ENCODE measurements around the gene IDH3B.
A peak's percentile ranks its signal among the peaks of the same experiment; 100 is the strongest.

Gene IDH3B

GRCh38 chr20:2658414-2659354 lies 5.3 kb downstream of the IDH3B start:
- DNase-seq (ENCODE audit: low read depth in 2 of 2, low spot score in 1 of 2): no peak

GRCh38 chr20:2657674-2658073 lies 6.3 kb downstream of the IDH3B start:
- DNase-seq (ENCODE audit: low read depth in 2 of 2, low spot score in 1 of 2): no peak

GRCh38 chr20:2657241-2657640 lies 6.8 kb downstream of the IDH3B start:
- no peak for DNase-seq (ENCODE audit: low read depth in 2 of 2, low spot score in 1 of 2)

DNA sequence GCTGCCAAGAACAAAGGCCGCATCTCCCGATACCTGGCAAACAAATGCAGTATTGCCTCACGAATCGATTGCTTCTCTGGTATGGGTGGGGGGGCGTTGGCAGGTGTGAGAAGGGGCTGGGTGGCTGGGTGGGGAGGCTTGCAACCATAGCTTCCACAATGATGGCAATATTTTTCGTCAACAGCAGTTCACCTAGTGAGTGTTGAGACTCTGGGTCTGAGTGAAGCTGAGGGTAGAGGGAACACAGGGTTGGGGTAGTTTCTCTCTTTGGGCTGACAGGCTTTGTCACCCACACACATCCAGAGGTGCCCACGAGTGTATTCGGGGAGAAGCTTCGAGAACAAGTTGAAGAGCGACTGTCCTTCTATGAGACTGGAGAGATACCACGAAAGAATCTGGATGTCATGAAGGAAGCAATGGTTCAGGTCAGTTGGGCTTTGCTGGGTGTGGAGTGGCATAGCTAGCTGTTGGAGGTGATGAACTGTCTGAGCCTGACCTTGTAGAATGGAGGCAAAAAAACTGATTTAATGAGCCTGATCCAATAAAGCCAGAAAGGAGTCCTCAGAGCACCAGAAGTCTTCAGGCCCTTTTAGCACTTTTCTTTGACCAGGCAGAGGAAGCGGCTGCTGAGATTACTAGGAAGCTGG lies 7.4 kb downstream of the IDH3B start:
- DNase-seq (ENCODE audit: low read depth in 2 of 2, low spot score in 1 of 2): no peak

DNA sequence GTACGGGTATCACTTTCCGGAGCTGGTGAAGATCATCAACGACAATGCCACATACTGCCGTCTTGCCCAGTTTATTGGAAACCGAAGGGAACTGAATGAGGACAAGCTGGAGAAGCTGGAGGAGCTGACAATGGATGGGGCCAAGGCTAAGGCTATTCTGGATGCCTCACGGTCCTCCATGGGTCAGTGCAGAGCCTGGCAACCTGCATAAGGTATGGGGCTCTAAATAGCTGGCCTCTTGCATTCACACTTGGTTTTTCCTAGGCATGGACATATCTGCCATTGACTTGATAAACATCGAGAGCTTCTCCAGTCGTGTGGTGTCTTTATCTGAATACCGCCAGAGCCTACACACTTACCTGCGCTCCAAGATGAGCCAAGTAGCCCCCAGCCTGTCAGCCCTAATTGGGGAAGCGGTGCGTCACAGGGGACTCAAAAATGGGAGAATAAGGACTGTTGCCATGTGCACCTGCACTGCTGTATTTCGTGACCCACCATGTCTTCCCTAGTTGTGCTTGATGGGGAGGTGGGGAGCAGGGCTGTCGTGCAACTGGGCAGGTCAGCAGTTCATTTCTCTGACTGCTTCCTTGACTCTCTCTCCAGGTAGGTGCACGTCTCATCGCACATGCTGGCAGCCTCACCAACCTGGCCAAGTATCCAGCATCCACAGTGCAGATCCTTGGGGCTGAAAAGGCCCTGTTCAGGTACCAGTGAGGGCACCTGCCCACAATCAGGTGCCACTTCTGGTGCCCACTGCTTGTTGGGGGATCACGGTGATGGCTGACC lies 8.5 kb downstream of the IDH3B start:
- no peak for DNase-seq (ENCODE audit: low read depth in 2 of 2, low spot score in 1 of 2)

GRCh38 chr20:2654831-2655230 lies 9.2 kb downstream of the IDH3B start:
- no peak for DNase-seq (ENCODE audit: low read depth in 2 of 2, low spot score in 1 of 2)

- DNase-seq (ENCODE audit: low read depth in 2 of 2, low spot score in 1 of 2): no peak
Observed at GRCh38 chr20:2654384-2654822, 9.6 kb downstream of the IDH3B start.

- no peak for DNase-seq (ENCODE audit: low read depth in 2 of 2, low spot score in 1 of 2)
Observed at GRCh38 chr20:2653556-2654383, 10.2 kb downstream of the IDH3B start.

- DNase-seq (ENCODE audit: low read depth in 2 of 2, low spot score in 1 of 2): peak; percentile 20 to 23
Observed at GRCh38 chr20:2652724-2653555, 11.1 kb downstream of the IDH3B start.

- peak; percentile 86 for DNase-seq (ENCODE audit: low read depth in 2 of 2, low spot score in 1 of 2)
Observed at GRCh38 chr20:2651772-2652723, 12.0 kb downstream of the IDH3B start, which contains the start of gene NOP56. TSS of gene NOP56 (plus strand) at chr20:2652632. CDS start at chr20:2652661, 29 bp downstream.

- no peak for DNase-seq (ENCODE audit: low read depth in 2 of 2, low spot score in 1 of 2)
Observed at GRCh38 chr20:2643708-2644107, 20.3 kb downstream of the IDH3B start.

GRCh38 chr20:2640899-2641298 lies 23.1 kb downstream of the IDH3B start:
- DNase-seq (ENCODE audit: low read depth in 2 of 2, low spot score in 1 of 2): no peak

GRCh38 chr20:2640260-2640659 lies 23.8 kb downstream of the IDH3B start:
- no peak for DNase-seq (ENCODE audit: low read depth in 2 of 2, low spot score in 1 of 2)

GRCh38 chr20:2637246-2637645 lies 26.8 kb downstream of the IDH3B start:
- DNase-seq (ENCODE audit: low read depth in 2 of 2, low spot score in 1 of 2): no peak

GRCh38 chr20:2633381-2633780 lies 30.6 kb downstream of the IDH3B start:
- DNase-seq (ENCODE audit: low read depth in 2 of 2, low spot score in 1 of 2): no peak

GRCh38 chr20:2631228-2631627 lies 32.8 kb downstream of the IDH3B start:
- DNase-seq (ENCODE audit: low read depth in 2 of 2, low spot score in 1 of 2): no peak

DNA sequence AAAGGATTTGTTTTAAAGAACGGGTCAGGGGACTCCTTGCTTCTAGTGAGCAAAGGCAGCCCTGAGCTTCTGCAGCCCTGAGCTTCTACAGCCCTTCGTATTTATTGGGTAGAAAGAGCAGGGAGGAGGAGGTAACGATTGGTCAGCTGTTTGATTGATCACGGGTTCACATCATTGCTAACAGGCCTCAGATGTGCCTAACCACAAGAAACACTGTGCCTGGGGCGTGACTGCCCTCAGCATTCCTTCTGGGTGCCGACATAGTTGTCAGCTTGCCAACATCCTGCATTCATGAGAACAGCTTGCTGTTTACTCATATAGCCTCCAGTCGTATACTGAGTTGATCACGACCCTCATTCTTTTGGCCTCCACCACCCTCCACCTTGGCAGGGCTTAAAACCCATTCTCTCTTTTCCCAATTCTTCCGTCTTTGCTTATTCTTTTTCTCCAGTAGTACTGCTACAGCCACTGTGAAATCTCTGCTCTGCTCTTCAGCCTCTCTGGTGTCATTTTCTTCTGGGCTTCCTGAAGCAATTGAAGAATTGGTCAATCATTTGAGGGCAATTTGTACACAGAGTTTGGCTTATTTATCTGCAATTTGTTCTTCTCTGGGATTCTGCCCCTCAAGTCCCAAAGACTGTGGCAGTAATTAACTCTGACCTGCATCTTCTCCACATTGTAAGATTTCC lies 37.0 kb downstream of the IDH3B start:
- DNase-seq (ENCODE audit: low read depth in 2 of 2, low spot score in 1 of 2): no peak

DNA sequence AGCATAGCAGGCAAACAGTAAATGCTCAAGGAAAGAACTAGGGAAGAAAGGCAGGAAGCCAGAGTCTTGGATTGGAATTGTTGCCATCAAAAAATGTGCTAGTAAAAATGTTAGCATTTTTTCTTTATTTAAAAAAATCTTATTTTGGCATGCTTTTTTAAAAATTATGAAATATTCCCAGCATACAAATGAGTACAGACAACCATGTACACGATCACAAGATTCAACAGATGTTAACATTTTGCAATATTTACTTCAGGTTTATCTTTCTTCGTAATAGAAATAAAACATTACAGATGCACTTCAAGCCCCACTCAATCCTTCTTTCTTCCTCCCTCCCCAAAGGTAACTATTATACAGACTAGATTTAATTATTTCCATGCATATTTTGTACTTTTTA lies 39.0 kb downstream of the IDH3B start:
- no peak for DNase-seq (ENCODE audit: low read depth in 2 of 2, low spot score in 1 of 2)
